HG02943 (cell line): ENCODE results near the gene COX7C.
"Not testable (repeated sequence)": the region's sequence is repeated elsewhere in the genome, so short reads cannot be mapped to it uniquely, and the experiment has no call there.

Experiments used
- ATAC-seq: cut with Tn5 transposase; IDR thresholded peaks from one replicate; pipeline ENCODE4 v1.9.1; 2021; ENCODE audit warnings: mild to moderate bottlenecking, low read depth, moderate library complexity; ENCODE audit not compliant: unreplicated experiment

Gene COX7C

GRCh38 chr5:86660771-86661170, 43.0 kb downstream of the COX7C start:
- not testable (repeated sequence) for ATAC-seq

- ATAC-seq = no peak
These were observed 46.4 kb downstream of the COX7C start for GRCh38 chr5:86664173-86664572.

GRCh38 chr5:86665984-86666760, 48.4 kb downstream of the COX7C start:
- no peak for ATAC-seq

- ATAC-seq = no peak
These were observed 49.2 kb downstream of the COX7C start for GRCh38 chr5:86666981-86667380.
